ENCODE data around the gene GTF2IRD1.
A peak's percentile ranks its signal among the peaks of the same experiment; 100 is the strongest.
"Not testable (repeated sequence)": the region's sequence is repeated elsewhere in the genome, so short reads cannot be mapped to it uniquely, and the experiment has no call there.

GTF2IRD1 gene

GRCh38 chr7:74410772-74411171 lies 42.9 kb upstream of the GTF2IRD1 start:
- DNase-seq (ENCODE audit: insufficient read length, low spot score): no peak
- TF ChIP-seq CTCF (IDR thresholded peaks at IDR 0.05; ENCODE audit: insufficient read depth, missing control alignments): no peak

GRCh38 chr7:74411571-74411970 lies 42.1 kb upstream of the GTF2IRD1 start:
- not testable (repeated sequence) for DNase-seq (ENCODE audit: insufficient read length, low spot score); FAIRE-seq

More at GRCh38 chr7:74410772-74411171, 42.9 kb upstream of the GTF2IRD1 start:
- FAIRE-seq: no peak

- TF ChIP-seq CTCF (IDR thresholded peaks at IDR 0.05; ENCODE audit: insufficient read depth, missing control alignments): no peak
- FAIRE-seq (no peak), DNase-seq (ENCODE audit: insufficient read length, low spot score) (no peak)
Measured at GRCh38 chr7:74412056-74412455, 41.6 kb upstream of the GTF2IRD1 start.

GRCh38 chr7:74412603-74413002 lies 41.1 kb upstream of the GTF2IRD1 start:
- no peak for FAIRE-seq
- no peak for DNase-seq (ENCODE audit: insufficient read length, low spot score)
- TF ChIP-seq CTCF (IDR thresholded peaks at IDR 0.05; ENCODE audit: insufficient read depth, missing control alignments): no peak

GRCh38 chr7:74414595-74415333 lies 38.9 kb upstream of the GTF2IRD1 start:
- not testable (repeated sequence) for FAIRE-seq; DNase-seq (ENCODE audit: insufficient read length, low spot score)

- FAIRE-seq (no peak), DNase-seq (ENCODE audit: insufficient read length, low spot score) (peak; percentile 85)
- peak; percentile 94 for TF ChIP-seq CTCF (IDR thresholded peaks at IDR 0.05; ENCODE audit: insufficient read depth, missing control alignments)
Measured at GRCh38 chr7:74417419-74417971, 36.2 kb upstream of the GTF2IRD1 start.

- FAIRE-seq (no peak), DNase-seq (ENCODE audit: insufficient read length, low spot score) (no peak)
- TF ChIP-seq CTCF (IDR thresholded peaks at IDR 0.05; ENCODE audit: insufficient read depth, missing control alignments): no peak
Measured at GRCh38 chr7:74418076-74418475, 35.6 kb upstream of the GTF2IRD1 start.

- FAIRE-seq (peak; percentile 41), DNase-seq (ENCODE audit: insufficient read length, low spot score) (no peak)
- no peak for TF ChIP-seq CTCF (IDR thresholded peaks at IDR 0.05; ENCODE audit: insufficient read depth, missing control alignments)
Measured at GRCh38 chr7:74418538-74418937, 35.2 kb upstream of the GTF2IRD1 start.

GRCh38 chr7:74419232-74419631 lies 34.5 kb upstream of the GTF2IRD1 start:
- not testable (repeated sequence) for FAIRE-seq

More at GRCh38 chr7:74419232-74419631, 34.5 kb upstream of the GTF2IRD1 start:
- not testable (repeated sequence) for DNase-seq (ENCODE audit: insufficient read length, low spot score)
